ENCODE results near the gene PICALM. TPM values are rescaled to one million over a fixed set of nuclear protein-coding genes. Genes with fewer than 3 reads are reported as not detected.

PICALM gene
- total and polyA plus RNA-seq, 4 donors = 19.3 to 317 (median 108) TPM

DNA sequence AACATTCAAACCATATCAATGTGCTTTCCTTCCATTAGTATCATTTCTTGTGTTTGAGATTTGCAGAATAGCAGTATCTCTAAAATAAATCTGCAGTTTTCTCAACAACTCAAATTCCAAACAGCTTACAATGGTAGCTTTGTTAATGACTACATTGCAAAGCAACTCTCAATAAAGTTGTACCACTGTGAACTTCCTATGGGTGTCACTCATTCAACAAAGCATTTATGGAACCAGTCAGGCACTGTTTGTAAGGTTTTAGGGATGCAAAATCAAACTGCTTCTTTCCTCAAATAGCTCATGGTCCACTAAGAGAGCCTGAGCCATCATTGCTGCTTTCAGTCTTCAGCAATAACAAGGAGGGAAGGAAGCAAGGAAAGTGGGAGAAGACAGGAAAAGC is 122.7 kb downstream of the PICALM start:
- no peak overlapping the region for H3K27ac ChIP-seq (ENCODE audit: low read depth in 1 of 2, low read length in 2 of 2)
- no peak for DNase-seq (ENCODE audit: low spot score)

DNA sequence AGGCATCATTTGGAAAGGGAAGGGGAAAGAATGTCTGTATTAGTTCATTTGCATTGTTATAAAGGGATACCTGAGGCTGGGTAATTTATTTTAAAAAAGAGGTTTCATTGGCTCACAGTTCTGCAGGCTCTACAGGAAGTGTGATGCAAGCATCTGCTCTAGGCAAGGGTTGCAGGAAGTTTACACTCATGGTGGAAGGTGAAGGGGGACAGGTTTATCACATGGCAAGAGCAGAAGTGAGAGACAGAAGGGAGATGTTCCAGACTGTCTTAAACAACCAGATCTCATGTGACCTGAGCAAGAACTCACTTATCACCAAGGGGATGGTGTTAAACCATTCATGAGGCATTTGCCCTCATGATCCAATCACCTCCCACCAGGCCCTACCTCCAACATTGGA is 123.1 kb downstream of the PICALM start:
- H3K27me3 ChIP-seq (ENCODE audit: control insufficient read depth in 4 of 4, insufficient read depth in 4 of 4, low read length in 3 of 4) = no peaks in the 10 kb centered on the region
- no peaks in the 10 kb centered on the region for H3K36me3 ChIP-seq (ENCODE audit: control insufficient read depth in 4 of 4, insufficient read depth in 3 of 4, low read depth in 1 of 4, low read length in 3 of 4)
- TF ChIP-seq RXRA (IDR thresholded peaks at IDR 0.05) (no peak), FOXA2 (IDR thresholded peaks at IDR 0.05) (no peak), EGR1 (IDR thresholded peaks at IDR 0.05; ENCODE audit: low read depth in 2 of 2) (no peak), TAF1 (conservative IDR thresholded peaks at IDR 0.05) (no peak), HNF4A (conservative IDR thresholded peaks at IDR 0.05) (no peak), GABPA (IDR thresholded peaks at IDR 0.05 in 1 of 2, conservative IDR thresholded peaks at IDR 0.05 in 1 of 2) (no peak), YY1 (IDR thresholded peaks at IDR 0.05) (no peak), JUND (IDR thresholded peaks at IDR 0.05) (no peak), SP1 (IDR thresholded peaks at IDR 0.05) (no peak), HNF4G (IDR thresholded peaks at IDR 0.05) (no peak), RAD21 (IDR thresholded peaks at IDR 0.05) (no peak)
- TF ChIP-seq, protein P1, sequence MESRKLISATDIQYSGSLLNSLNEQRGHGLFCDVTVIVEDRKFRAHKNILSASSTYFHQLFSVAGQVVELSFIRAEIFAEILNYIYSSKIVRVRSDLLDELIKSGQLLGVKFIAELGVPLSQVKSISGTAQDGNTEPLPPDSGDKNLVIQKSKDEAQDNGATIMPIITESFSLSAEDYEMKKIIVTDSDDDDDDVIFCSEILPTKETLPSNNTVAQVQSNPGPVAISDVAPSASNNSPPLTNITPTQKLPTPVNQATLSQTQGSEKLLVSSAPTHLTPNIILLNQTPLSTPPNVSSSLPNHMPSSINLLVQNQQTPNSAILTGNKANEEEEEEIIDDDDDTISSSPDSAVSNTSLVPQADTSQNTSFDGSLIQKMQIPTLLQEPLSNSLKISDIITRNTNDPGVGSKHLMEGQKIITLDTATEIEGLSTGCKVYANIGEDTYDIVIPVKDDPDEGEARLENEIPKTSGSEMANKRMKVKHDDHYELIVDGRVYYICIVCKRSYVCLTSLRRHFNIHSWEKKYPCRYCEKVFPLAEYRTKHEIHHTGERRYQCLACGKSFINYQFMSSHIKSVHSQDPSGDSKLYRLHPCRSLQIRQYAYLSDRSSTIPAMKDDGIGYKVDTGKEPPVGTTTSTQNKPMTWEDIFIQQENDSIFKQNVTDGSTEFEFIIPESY (IDR thresholded peaks at IDR 0.05) = no peak
- TF ChIP-seq, protein P2, sequence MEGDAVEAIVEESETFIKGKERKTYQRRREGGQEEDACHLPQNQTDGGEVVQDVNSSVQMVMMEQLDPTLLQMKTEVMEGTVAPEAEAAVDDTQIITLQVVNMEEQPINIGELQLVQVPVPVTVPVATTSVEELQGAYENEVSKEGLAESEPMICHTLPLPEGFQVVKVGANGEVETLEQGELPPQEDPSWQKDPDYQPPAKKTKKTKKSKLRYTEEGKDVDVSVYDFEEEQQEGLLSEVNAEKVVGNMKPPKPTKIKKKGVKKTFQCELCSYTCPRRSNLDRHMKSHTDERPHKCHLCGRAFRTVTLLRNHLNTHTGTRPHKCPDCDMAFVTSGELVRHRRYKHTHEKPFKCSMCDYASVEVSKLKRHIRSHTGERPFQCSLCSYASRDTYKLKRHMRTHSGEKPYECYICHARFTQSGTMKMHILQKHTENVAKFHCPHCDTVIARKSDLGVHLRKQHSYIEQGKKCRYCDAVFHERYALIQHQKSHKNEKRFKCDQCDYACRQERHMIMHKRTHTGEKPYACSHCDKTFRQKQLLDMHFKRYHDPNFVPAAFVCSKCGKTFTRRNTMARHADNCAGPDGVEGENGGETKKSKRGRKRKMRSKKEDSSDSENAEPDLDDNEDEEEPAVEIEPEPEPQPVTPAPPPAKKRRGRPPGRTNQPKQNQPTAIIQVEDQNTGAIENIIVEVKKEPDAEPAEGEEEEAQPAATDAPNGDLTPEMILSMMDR (IDR thresholded peaks at IDR 0.05; ENCODE audit: low read depth, low read length, missing input control) = no peak
- TF ChIP-seq, protein P3, sequence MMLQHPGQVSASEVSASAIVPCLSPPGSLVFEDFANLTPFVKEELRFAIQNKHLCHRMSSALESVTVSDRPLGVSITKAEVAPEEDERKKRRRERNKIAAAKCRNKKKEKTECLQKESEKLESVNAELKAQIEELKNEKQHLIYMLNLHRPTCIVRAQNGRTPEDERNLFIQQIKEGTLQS (IDR thresholded peaks at IDR 0.05) = no peak
- peaks cover 0 to 5% (median 0%) of the 10 kb centered on the region in 4 donors for H3K4me1 ChIP-seq (ENCODE audit: control insufficient read depth in 4 of 4, insufficient read depth in 4 of 4, low read length in 3 of 4)
- H3K9ac ChIP-seq (ENCODE audit: low read depth in 1 of 2, low read length in 2 of 2) = no peak overlapping the region
- H3K9me3 ChIP-seq (ENCODE audit: control insufficient read depth in 4 of 4, low read length in 3 of 4) = no peaks in the 10 kb centered on the region
- no peak overlapping the region for H3K27ac ChIP-seq (ENCODE audit: low read depth in 1 of 2, low read length in 2 of 2)
- no peak for DNase-seq (ENCODE audit: low spot score)
- H3K4me3 ChIP-seq (ENCODE audit: low read depth in 1 of 3, low read length in 3 of 3) = no peak overlapping the region

More for the DNA sequence above, 122.7 kb downstream of the PICALM start:
- Histone ChIP-seq H3K9me3 (ENCODE audit: control insufficient read depth in 4 of 4, low read length in 3 of 4) (no peaks in the 10 kb centered on the region), H3K4me3 (ENCODE audit: low read depth in 1 of 3, low read length in 3 of 3) (no peak overlapping the region), H3K9ac (ENCODE audit: low read depth in 1 of 2, low read length in 2 of 2) (no peak overlapping the region), H3K36me3 (ENCODE audit: control insufficient read depth in 4 of 4, insufficient read depth in 3 of 4, low read depth in 1 of 4, low read length in 3 of 4) (no peaks in the 10 kb centered on the region), H3K4me1 (ENCODE audit: control insufficient read depth in 4 of 4, insufficient read depth in 4 of 4, low read length in 3 of 4) (peaks cover 0 to 5% (median 0%) of the 10 kb centered on the region in 4 donors), H3K27me3 (ENCODE audit: control insufficient read depth in 4 of 4, insufficient read depth in 4 of 4, low read length in 3 of 4) (no peaks in the 10 kb centered on the region)
- no peak for TF ChIP-seq NR2F2 (IDR thresholded peaks at IDR 0.05)

DNA sequence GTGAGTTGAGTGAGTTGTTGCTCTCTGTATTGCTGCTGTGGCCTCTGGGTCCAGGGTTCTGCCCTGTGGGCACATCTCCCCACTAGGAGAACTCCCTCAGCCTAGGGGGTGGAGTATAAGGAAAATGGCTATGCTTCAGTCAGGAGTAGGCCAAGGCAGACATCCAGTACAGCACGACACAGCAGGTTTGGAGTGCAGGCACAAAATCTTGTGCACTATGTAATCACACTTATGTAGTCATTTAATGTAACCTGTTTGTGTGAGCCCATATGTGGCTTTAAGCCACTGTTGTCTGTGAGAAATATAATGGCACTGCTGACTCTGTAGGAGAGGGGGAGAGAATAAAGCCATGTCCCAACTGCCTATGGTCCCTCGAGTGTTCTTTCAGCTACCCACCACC is 123.6 kb downstream of the PICALM start:
- WGBS = 95% methylated on average over 2 of the region's 2 CpGs
- Histone ChIP-seq H3K4me1 (ENCODE audit: control insufficient read depth in 4 of 4, insufficient read depth in 4 of 4, low read length in 3 of 4) (peaks cover 0 to 6% (median 0%) of the 10 kb centered on the region in 4 donors), H3K4me3 (ENCODE audit: low read depth in 1 of 3, low read length in 3 of 3) (no peak overlapping the region), H3K27ac (ENCODE audit: low read depth in 1 of 2, low read length in 2 of 2) (no peak overlapping the region), H3K36me3 (ENCODE audit: control insufficient read depth in 4 of 4, insufficient read depth in 3 of 4, low read depth in 1 of 4, low read length in 3 of 4) (no peaks in the 10 kb centered on the region), H3K9ac (ENCODE audit: low read depth in 1 of 2, low read length in 2 of 2) (no peak overlapping the region), H3K27me3 (ENCODE audit: control insufficient read depth in 4 of 4, insufficient read depth in 4 of 4, low read length in 3 of 4) (no peaks in the 10 kb centered on the region), H3K9me3 (ENCODE audit: control insufficient read depth in 4 of 4, low read length in 3 of 4) (no peaks in the 10 kb centered on the region)
- TF ChIP-seq SP1 (IDR thresholded peaks at IDR 0.05) (no peak), HNF4G (IDR thresholded peaks at IDR 0.05) (no peak), HNF4A (conservative IDR thresholded peaks at IDR 0.05) (no peak)
- TF ChIP-seq, protein P3 (IDR thresholded peaks at IDR 0.05) = no peak
- DNase-seq (ENCODE audit: low spot score) = no peak

Data from liver (tissue), 9 donors.